HPDE6-E6E7 (cell line): ENCODE data around the gene BET1L.

ENCODE experiments used
- DNase-seq: peaks from one replicate; pipeline ENCODE4 v3.0.0; 2011; ENCODE audit warnings: missing footprints; ENCODE audit errors: extremely low spot score

BET1L gene

DNA sequence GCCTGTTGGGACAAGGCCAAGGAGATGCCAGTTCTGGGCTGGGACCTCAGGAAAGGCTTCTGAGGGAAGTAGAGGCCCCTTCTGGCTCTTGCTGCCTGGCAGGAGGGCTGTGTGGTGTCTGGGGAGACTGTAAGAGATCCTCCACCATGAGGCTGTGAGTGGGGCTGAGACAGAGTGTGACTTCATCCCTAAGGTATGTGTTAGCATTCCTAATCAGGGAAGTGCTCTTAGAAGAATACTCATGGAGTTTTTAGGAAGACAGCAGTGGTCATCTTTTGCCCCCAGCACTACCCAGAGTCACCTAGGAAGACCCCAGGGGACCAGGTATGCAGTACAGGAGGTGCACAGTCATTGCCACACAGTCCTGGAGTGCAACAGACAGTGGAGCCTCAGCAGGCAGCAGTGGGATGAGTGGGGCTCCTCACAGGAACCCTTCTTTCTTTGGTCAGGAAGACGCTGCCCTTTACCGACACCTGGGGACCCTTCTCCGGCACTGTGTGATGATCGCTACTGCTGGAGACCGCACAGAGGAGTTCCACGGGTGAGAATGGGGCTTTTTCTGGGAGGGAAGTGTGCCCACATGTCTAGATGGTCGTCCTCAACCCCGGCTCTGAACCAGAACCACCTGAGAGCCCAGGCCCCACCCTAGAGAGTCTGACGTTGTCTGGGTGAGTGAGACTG, 3.1 kb upstream of the BET1L start:
- DNase-seq, result no peak

- no peak for DNase-seq
These were observed 2.3 kb upstream of the BET1L start for GRCh38 chr11:209275-210121.

DNA sequence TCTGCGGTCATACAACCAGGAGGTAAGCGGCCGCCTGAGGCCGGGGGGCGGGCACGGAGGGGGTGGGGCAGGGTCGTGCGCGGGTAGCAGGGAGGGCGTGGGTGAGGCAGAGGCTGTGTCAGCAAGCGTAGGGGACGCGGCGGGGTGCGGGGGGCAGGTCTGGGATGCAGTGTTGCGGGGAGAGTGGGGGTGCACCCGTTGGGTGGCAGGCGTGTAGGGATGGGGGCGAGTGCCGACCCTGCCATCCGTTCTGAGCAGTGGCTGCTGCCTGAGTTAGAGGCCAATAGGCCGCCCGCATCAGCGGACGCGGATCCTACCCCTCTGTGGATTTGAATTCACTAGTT, 1.7 kb upstream of the BET1L start:
- DNase-seq, result no peak

GRCh38 chr11:208181-208916, 1.1 kb upstream of the BET1L start:
- DNase-seq, result peak; percentile 60

DNA sequence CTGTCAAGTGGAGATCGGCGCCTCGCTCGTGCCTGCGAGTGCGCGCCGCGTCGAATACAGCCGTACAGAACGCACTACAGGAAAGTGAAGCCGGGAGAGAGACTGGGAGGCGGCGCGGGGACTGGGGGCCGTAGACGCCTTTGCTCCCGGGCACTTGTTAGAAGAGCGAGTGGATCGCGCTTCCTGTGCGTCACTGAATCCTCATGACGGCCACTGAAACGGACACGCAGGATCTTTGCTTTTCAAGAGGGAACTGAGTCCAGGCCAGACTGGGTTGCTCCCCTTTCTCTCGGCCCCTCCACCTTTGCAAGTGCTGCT, 623 bp upstream of the BET1L start:
- DNase-seq, result no peak

DNA sequence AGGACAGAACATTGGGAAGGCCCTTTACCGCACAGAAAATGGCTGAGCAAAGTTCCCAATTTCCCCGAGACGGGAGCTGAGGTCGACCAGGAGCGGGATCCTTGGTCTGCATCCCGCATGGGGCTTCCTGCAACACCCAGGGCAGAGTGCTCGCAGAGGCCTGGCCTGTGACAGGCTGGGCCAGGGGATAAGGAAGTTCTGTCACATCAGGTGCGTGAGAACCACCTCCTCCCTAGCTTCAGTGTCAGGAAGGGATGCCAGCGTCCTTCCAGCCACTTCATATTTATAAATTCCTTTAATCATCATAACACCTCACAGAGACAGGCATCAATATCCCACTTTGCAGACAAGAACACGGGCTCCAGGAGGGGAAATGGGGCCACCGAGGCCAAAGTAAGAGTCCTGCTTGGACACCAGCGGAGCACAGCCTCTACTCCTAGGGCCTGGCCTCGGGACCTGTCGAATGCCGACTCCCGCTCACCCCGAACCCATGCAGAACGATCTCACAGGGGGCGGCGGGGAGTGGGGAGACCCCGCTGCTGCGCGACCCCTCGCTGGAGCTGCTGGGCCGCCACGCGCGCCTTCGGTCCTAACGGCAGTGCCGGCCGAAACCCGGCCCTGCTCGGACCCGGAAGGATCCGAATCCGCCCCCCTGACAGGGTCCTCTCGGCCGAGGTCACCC, 532 bp downstream of the BET1L start:
- no peak for DNase-seq

DNA sequence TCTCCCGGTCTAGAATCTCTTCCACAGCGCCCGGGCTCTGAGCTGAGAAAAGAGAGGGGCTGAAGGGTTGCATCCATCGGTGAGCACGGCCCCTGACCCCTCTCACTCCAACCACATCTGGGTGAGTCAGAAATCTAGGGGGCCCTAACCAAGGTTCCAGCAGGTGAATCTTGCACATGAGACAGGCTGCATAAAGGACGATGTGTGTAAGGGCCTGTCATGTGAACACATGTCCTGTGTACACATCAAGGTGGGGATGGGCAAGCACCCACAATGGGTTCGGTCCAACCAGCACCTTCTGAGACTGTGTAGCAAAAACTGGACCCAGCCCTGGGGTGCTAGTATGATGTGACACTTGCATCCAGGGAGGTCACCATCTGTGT, 1.2 kb downstream of the BET1L start:
- no peak for DNase-seq

DNA sequence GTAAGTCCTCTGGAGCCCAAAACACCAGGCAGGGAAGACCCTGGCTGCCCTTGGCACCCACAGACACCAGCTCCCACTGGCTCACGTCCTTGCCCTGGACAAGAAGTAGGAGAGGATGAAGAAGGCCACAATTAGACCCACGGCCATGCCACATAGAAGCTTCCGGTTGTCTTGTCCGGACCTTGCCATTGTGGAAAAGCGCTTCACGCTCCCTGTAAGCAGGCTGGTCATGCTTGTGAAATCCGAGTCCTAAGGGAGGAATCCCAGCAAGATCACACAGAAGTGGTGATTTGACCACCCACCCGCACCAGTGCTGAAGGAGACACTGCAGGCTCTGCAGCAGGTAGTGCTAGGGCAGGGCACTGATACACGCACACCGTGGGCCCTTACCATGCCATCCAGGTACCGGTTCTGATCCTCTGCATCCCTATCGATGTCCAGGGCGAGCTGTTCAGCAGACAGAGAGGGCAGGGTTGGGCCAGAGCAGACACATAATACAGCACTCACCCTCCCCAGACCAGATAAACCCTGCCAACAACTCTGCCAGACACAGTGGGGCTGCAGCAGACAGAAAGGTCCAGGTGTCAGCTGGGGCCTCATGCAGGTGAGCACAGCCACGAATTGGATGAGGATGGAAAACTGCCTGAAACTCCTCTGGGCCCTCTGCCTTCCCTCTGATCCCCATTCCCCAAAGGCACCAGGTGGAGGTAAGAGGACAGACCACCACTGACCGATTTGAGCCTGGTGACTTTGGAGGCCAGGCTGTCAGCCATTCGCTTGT, 1.8 kb downstream of the BET1L start:
- no peak for DNase-seq

- no peak for DNase-seq
These were observed 2.6 kb downstream of the BET1L start for GRCh38 chr11:204587-205109.

GRCh38 chr11:203945-204586, 3.1 kb downstream of the BET1L start:
- DNase-seq, result no peak

GRCh38 chr11:203056-203944, 3.9 kb downstream of the BET1L start:
- DNase-seq, result no peak

DNA sequence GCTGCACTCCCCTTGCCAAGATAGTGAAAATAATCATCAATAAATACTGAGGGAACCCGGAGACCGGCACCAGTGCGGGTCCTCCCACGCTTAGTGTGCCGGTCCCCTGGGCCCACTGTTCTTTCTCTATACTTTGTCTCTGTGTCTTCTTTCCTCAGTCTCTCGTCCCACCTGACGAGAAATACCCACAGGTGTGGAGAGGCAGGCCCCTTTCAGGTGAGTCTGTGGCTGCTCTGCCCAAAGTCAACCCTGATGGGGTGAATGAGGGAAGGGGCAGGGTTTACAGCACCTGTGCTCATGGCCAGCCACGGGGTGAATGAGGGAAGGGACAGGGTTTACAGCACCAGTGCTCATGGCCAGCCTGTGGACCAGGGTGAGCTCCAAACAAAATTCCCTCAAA, 4.7 kb downstream of the BET1L start:
- no peak for DNase-seq

GRCh38 chr11:201966-202365, 5.2 kb downstream of the BET1L start:
- no peak for DNase-seq

GRCh38 chr11:200224-201003, 6.8 kb downstream of the BET1L start:
- DNase-seq, result no peak

- DNase-seq, result no peak
These were observed 7.4 kb downstream of the BET1L start for GRCh38 chr11:199782-200181.

GRCh38 chr11:199004-199581, 8.1 kb downstream of the BET1L start:
- DNase-seq, result no peak

GRCh38 chr11:198236-198806, 8.9 kb downstream of the BET1L start:
- DNase-seq, result no peak

GRCh38 chr11:197741-198235, 9.4 kb downstream of the BET1L start:
- DNase-seq, result no peak
